Endometrial microvascular endothelial cells (primary cell): ENCODE data around the gene CAPN12. TPM values are rescaled to one million over a fixed set of nuclear protein-coding genes. Genes with fewer than 3 reads are reported as not detected.
"Not testable (repeated sequence)": the region's sequence is repeated elsewhere in the genome, so short reads cannot be mapped to it uniquely, and the experiment has no call there.

ENCODE experiments used
- in situ Hi-C: cut with HindIII; loops from 2 replicates; pipeline ENCODE4 v1.10.0; 2017; ENCODE audit warnings: low sequenced_read_pairs, low pct_unique_long_range_greater_than_20kb; ENCODE audit errors: inconsistent ontology term
- total RNA-seq: library from RNA; depleted of rRNA; stranded (reverse); fragments of >200 nt; gene quantifications from one replicate; pipeline ENCODE4 v1.2.3, GENCODE V29; 2015; ENCODE audit errors: inconsistent ontology term

The CAPN12 gene
- not detected for total RNA-seq

- in situ Hi-C loops: no loop called here
These were observed at the start of gene CAPN12 for GRCh38 chr19:38744298-38744681. Gene CAPN12 (minus strand): TSS chr19:38744474. CDS start chr19:38744165, 309 bp downstream.

- in situ Hi-C loops: no loop called here
These were observed 49.4 kb upstream of the CAPN12 start for GRCh38 chr19:38793671-38794070.

GRCh38 chr19:38793177-38793576, 48.9 kb upstream of the CAPN12 start:
- in situ Hi-C loops: no loop called here

GRCh38 chr19:38792250-38793111, 48.2 kb upstream of the CAPN12 start:
- in situ Hi-C loops: no loop called here

GRCh38 chr19:38791451-38792064, 47.3 kb upstream of the CAPN12 start:
- in situ Hi-C loops: not testable (repeated sequence)

GRCh38 chr19:38790507-38791403, 46.5 kb upstream of the CAPN12 start:
- in situ Hi-C loops: not testable (repeated sequence)

GRCh38 chr19:38788478-38789243, 44.4 kb upstream of the CAPN12 start, which contains the start of gene LGALS7B:
Gene LGALS7B (plus strand): TSS chr19:38789200. CDS start chr19:38789227, 27 bp downstream.
- in situ Hi-C loops: no loop called here

GRCh38 chr19:38786572-38787265, 42.4 kb upstream of the CAPN12 start:
- in situ Hi-C loops: no loop called here

GRCh38 chr19:38786061-38786460, 41.8 kb upstream of the CAPN12 start:
- in situ Hi-C loops: not testable (repeated sequence)

- in situ Hi-C loops: no loop called here
These were observed 41.0 kb upstream of the CAPN12 start for GRCh38 chr19:38785187-38785699.

GRCh38 chr19:38784224-38784623, 40.0 kb upstream of the CAPN12 start:
- in situ Hi-C loops: no loop called here

GRCh38 chr19:38782212-38782611, 37.9 kb upstream of the CAPN12 start:
- in situ Hi-C loops: not testable (repeated sequence)

GRCh38 chr19:38781058-38781457, 36.8 kb upstream of the CAPN12 start:
- in situ Hi-C loops: no loop called here

- in situ Hi-C loops: no loop called here
These were observed 36.2 kb upstream of the CAPN12 start for GRCh38 chr19:38780443-38780842.

GRCh38 chr19:38778733-38779132, 34.5 kb upstream of the CAPN12 start:
- in situ Hi-C loops: no loop called here

- in situ Hi-C loops: no loop called here
These were observed 30.1 kb upstream of the CAPN12 start for GRCh38 chr19:38774181-38774950.
